ENCODE measurements around the gene FAM186B. TPM values are rescaled to one million over a fixed set of nuclear protein-coding genes. Genes with fewer than 3 reads are reported as not detected.

FAM186B gene
- total and polyA plus RNA-seq, 2 experiments from 2014 or later: 0.21 to 0.38 TPM

GRCh38 chr12:49646331-49646830 is 40.9 kb upstream of the FAM186B start:
- H3K4me1 ChIP-seq (ENCODE audit: insufficient read depth): no peaks in the 10 kb centered on the region
- ATAC-seq (no peak), DNase-seq (ENCODE audit: low spot score) (no peak)
- H3K36me3 ChIP-seq (ENCODE audit: insufficient read depth): peaks cover 9% of the 10 kb centered on the region
- H3K27ac ChIP-seq (ENCODE audit: low read depth): no peak overlapping the region
- Mint-ChIP-seq H3K36me3 (ENCODE audit: low read depth) (peaks cover 70% of the 10 kb centered on the region), H3K4me1 (peaks cover 17% of the 10 kb centered on the region), H3K27me3 (ENCODE audit: insufficient read depth, low read depth, poor library complexity) (peaks cover 22% of the 10 kb centered on the region), H3K9me3 (no peaks in the 10 kb centered on the region), H3K4me3 (no peak overlapping the region), H3K27ac (no peak overlapping the region)
- no peak overlapping the region for H3K4me3 ChIP-seq
- H3F3A ChIP-seq (replicated peaks; ENCODE audit: low read depth): no peaks in the 10 kb centered on the region
- H3K27me3 ChIP-seq (ENCODE audit: insufficient read depth): no peaks in the 10 kb centered on the region
- no peak overlapping the region for H2AFZ ChIP-seq
- no peaks in the 10 kb centered on the region for H3K79me2 ChIP-seq (replicated peaks; ENCODE audit: insufficient read depth)
- no peak overlapping the region for H3K4me2 ChIP-seq
- no peak for TF ChIP-seq STAT1 (IDR thresholded peaks at IDR 0.05; ENCODE audit: unreplicated experiment)
- TF ChIP-seq EZH2 (IDR thresholded peaks at IDR 0.05; ENCODE audit: low read depth, unreplicated experiment): no peak
- no peaks in the 10 kb centered on the region; the same call in 1 of the 2 replicates for H4K20me1 ChIP-seq (replicated peaks; ENCODE audit: insufficient read depth)
- no peaks in the 10 kb centered on the region for H3K9me2 ChIP-seq (ENCODE audit: insufficient read depth)

GRCh38 chr12:49645146-49646039 is 40.0 kb upstream of the FAM186B start:
- ATAC-seq (no peak), DNase-seq (ENCODE audit: low spot score) (no peak)
- peaks cover 24% of the 10 kb centered on the region for H3K4me1 Mint-ChIP-seq
- H3K36me3 Mint-ChIP-seq (ENCODE audit: low read depth): peaks cover 64% of the 10 kb centered on the region
- no peak overlapping the region for H3K4me3 Mint-ChIP-seq
- Histone ChIP-seq H3K27me3 (ENCODE audit: insufficient read depth) (no peaks in the 10 kb centered on the region), H3K79me2 (replicated peaks; ENCODE audit: insufficient read depth) (no peaks in the 10 kb centered on the region), H4K20me1 (replicated peaks; ENCODE audit: insufficient read depth) (peaks cover 3% of the 10 kb centered on the region; the same call in 1 of the 2 replicates), H3K4me2 (no peak overlapping the region), H3F3A (replicated peaks; ENCODE audit: low read depth) (no peaks in the 10 kb centered on the region), H3K9me2 (ENCODE audit: insufficient read depth) (no peaks in the 10 kb centered on the region), H3K4me3 (no peak overlapping the region), H2AFZ (no peak overlapping the region), H3K27ac (ENCODE audit: low read depth) (peak overlapping the region; percentile 42; the same call in 1 of the 2 replicates), H3K4me1 (ENCODE audit: insufficient read depth) (peaks cover 2% of the 10 kb centered on the region; the same call in 1 of the 2 replicates), H3K36me3 (ENCODE audit: insufficient read depth) (peaks cover 4% of the 10 kb centered on the region)
- peaks cover 22% of the 10 kb centered on the region for H3K27me3 Mint-ChIP-seq (ENCODE audit: insufficient read depth, low read depth, poor library complexity)
- H3K9me3 Mint-ChIP-seq: no peaks in the 10 kb centered on the region
- H3K27ac Mint-ChIP-seq: peak overlapping the region; percentile 21
- TF ChIP-seq ZNF114 (CRISPR knock-in tag; IDR thresholded peaks at IDR 0.05) (no peak), STAT1 (IDR thresholded peaks at IDR 0.05; ENCODE audit: unreplicated experiment) (no peak), ZNF331 (CRISPR knock-in tag; IDR thresholded peaks at IDR 0.05; ENCODE audit: low read depth) (no peak), ZNF462 (CRISPR knock-in tag; IDR thresholded peaks at IDR 0.05) (no peak), CREB1 (CRISPR knock-in tag; IDR thresholded peaks at IDR 0.05; ENCODE audit: low read depth) (no peak), CTCF (conservative IDR thresholded peaks at IDR 0.05; ENCODE audit: low read depth in 2 of 2) (no peak), EZH2 (IDR thresholded peaks at IDR 0.05; ENCODE audit: low read depth, unreplicated experiment) (no peak), POLR2AphosphoS5 (IDR thresholded peaks at IDR 0.05; ENCODE audit: low read depth) (no peak), NANOG (IDR thresholded peaks at IDR 0.05; ENCODE audit: borderline replicate concordance) (no peak), JUNB (IDR thresholded peaks at IDR 0.05; ENCODE audit: unreplicated experiment) (no peak)

Measured in GM23338 (cell line).